ENCODE measurements around the gene SCG5.

SCG5 gene

GRCh38 chr15:32682977-32683630, 41.6 kb downstream of the SCG5 start:
- no peaks in the 10 kb centered on the region for H3K36me3 ChIP-seq (ENCODE audit: insufficient read depth, low read length)
- no peak overlapping the region for H2AFZ ChIP-seq (ENCODE audit: low read length)
- no peak overlapping the region for H3K4me2 ChIP-seq (ENCODE audit: low read depth, low read length, poor library complexity, severe bottlenecking)
- TF ChIP-seq CTCF (conservative IDR thresholded peaks at IDR 0.05; ENCODE audit: low read length): no peak
- TF ChIP-seq EZH2phosphoT487 (IDR thresholded peaks at IDR 0.05; ENCODE audit: borderline replicate concordance): no peak
- no peaks in the 10 kb centered on the region for H4K20me1 ChIP-seq (ENCODE audit: insufficient read depth, low read length, poor library complexity, severe bottlenecking)
- H3K4me3 ChIP-seq (ENCODE audit: low read length, poor library complexity, severe bottlenecking): no peak overlapping the region
- H3K27me3 ChIP-seq (ENCODE audit: insufficient read depth, low read length, poor library complexity, severe bottlenecking): no peaks in the 10 kb centered on the region
- H3K9ac ChIP-seq (ENCODE audit: low read depth, low read length, poor library complexity, severe bottlenecking): no peak overlapping the region
- no peaks in the 10 kb centered on the region for H3K9me3 ChIP-seq (ENCODE audit: insufficient read depth, low read depth, low read length)
- H3K4me1 ChIP-seq (ENCODE audit: insufficient read depth, low read length, poor library complexity, severe bottlenecking): peaks cover 3% of the 10 kb centered on the region
- H3K9me2 ChIP-seq (replicated peaks; ENCODE audit: low read depth, low read length): no peaks in the 10 kb centered on the region
- H3K79me2 ChIP-seq (ENCODE audit: insufficient read depth, low read length): no peaks in the 10 kb centered on the region
- no peaks in the 10 kb centered on the region for H3F3A ChIP-seq (ENCODE audit: low read depth)

GRCh38 chr15:32683906-32684584, 42.5 kb downstream of the SCG5 start:
- no peak overlapping the region for H2AFZ ChIP-seq (ENCODE audit: low read length)
- H3F3A ChIP-seq (ENCODE audit: low read depth): no peaks in the 10 kb centered on the region
- TF ChIP-seq EZH2phosphoT487 (IDR thresholded peaks at IDR 0.05; ENCODE audit: borderline replicate concordance) (no peak), CTCF (conservative IDR thresholded peaks at IDR 0.05; ENCODE audit: low read length) (no peak)
- no peaks in the 10 kb centered on the region for H3K9me3 ChIP-seq (ENCODE audit: insufficient read depth, low read depth, low read length)
- no peak overlapping the region for H3K9ac ChIP-seq (ENCODE audit: low read depth, low read length, poor library complexity, severe bottlenecking)
- H3K36me3 ChIP-seq (ENCODE audit: insufficient read depth, low read length): no peaks in the 10 kb centered on the region
- no peaks in the 10 kb centered on the region for H3K79me2 ChIP-seq (ENCODE audit: insufficient read depth, low read length)
- H3K4me2 ChIP-seq (ENCODE audit: low read depth, low read length, poor library complexity, severe bottlenecking): no peak overlapping the region
- H3K4me1 ChIP-seq (ENCODE audit: insufficient read depth, low read length, poor library complexity, severe bottlenecking): peaks cover 3% of the 10 kb centered on the region
- H3K9me2 ChIP-seq (replicated peaks; ENCODE audit: low read depth, low read length): no peaks in the 10 kb centered on the region
- no peak overlapping the region for H3K4me3 ChIP-seq (ENCODE audit: low read length, poor library complexity, severe bottlenecking)
- H3K27me3 ChIP-seq (ENCODE audit: insufficient read depth, low read length, poor library complexity, severe bottlenecking): no peaks in the 10 kb centered on the region
- H4K20me1 ChIP-seq (ENCODE audit: insufficient read depth, low read length, poor library complexity, severe bottlenecking): no peaks in the 10 kb centered on the region

- no peaks in the 10 kb centered on the region for H3K27me3 ChIP-seq (ENCODE audit: insufficient read depth, low read length, poor library complexity, severe bottlenecking)
- no peak overlapping the region for H3K4me3 ChIP-seq (ENCODE audit: low read length, poor library complexity, severe bottlenecking)
- H3K79me2 ChIP-seq (ENCODE audit: insufficient read depth, low read length): no peaks in the 10 kb centered on the region
- H3K9me3 ChIP-seq (ENCODE audit: insufficient read depth, low read depth, low read length): no peaks in the 10 kb centered on the region
- no peak overlapping the region for H2AFZ ChIP-seq (ENCODE audit: low read length)
- H3K4me1 ChIP-seq (ENCODE audit: insufficient read depth, low read length, poor library complexity, severe bottlenecking): peaks cover 3% of the 10 kb centered on the region
- no peak for TF ChIP-seq EZH2phosphoT487 (IDR thresholded peaks at IDR 0.05; ENCODE audit: borderline replicate concordance)
- no peak for TF ChIP-seq CTCF (conservative IDR thresholded peaks at IDR 0.05; ENCODE audit: low read length)
- H3F3A ChIP-seq (ENCODE audit: low read depth): no peaks in the 10 kb centered on the region
- H3K9ac ChIP-seq (ENCODE audit: low read depth, low read length, poor library complexity, severe bottlenecking): no peak overlapping the region
- no peaks in the 10 kb centered on the region for H4K20me1 ChIP-seq (ENCODE audit: insufficient read depth, low read length, poor library complexity, severe bottlenecking)
- H3K9me2 ChIP-seq (replicated peaks; ENCODE audit: low read depth, low read length): no peaks in the 10 kb centered on the region
- no peak overlapping the region for H3K4me2 ChIP-seq (ENCODE audit: low read depth, low read length, poor library complexity, severe bottlenecking)
- no peaks in the 10 kb centered on the region for H3K36me3 ChIP-seq (ENCODE audit: insufficient read depth, low read length)
Observed at GRCh38 chr15:32685576-32685975, 44.1 kb downstream of the SCG5 start.
